Trophoblast cell (in vitro differentiated cells and primary cell): ENCODE data around the gene USO1.
A peak's percentile ranks its signal among the peaks of the same experiment; 100 is the strongest.

Experiments used
- DNase-seq, 2 donors: peaks; one replicate each; pipeline ENCODE4 v3.0.0-alpha.2; 2016
- H2AFZ ChIP-seq: 2 replicates; pipeline ENCODE4 v1.6.1; 2013; ENCODE audit warnings: low read length, moderate library complexity, mild to moderate bottlenecking; ENCODE audit not compliant: insufficient read depth, poor library complexity
- H2AK5ac ChIP-seq: 2 replicates; pipeline ENCODE4 v1.6.1; 2013; ENCODE audit warnings: mild to moderate bottlenecking, low read length
- H2BK120ac ChIP-seq: 2 replicates; pipeline ENCODE4 v1.6.1; 2013; ENCODE audit warnings: low read length, mild to moderate bottlenecking, moderate library complexity; ENCODE audit not compliant: insufficient read depth, poor library complexity
- H2BK12ac ChIP-seq: 2 replicates; pipeline ENCODE4 v1.6.1; 2013; ENCODE audit warnings: mild to moderate bottlenecking, low read length, moderate library complexity
- H2BK5ac ChIP-seq: 2 replicates; pipeline ENCODE4 v1.6.1; 2013; ENCODE audit warnings: low read length, low read depth, moderate library complexity, mild to moderate bottlenecking; ENCODE audit not compliant: poor library complexity
- H3K14ac ChIP-seq: 2 replicates; pipeline ENCODE4 v1.6.1; 2013; ENCODE audit warnings: mild to moderate bottlenecking, low read length
- H3K18ac ChIP-seq: 2 replicates; pipeline ENCODE4 v1.6.1; 2013; ENCODE audit warnings: mild to moderate bottlenecking, low read length
- H3K23ac ChIP-seq: 2 replicates; pipeline ENCODE4 v1.6.1; 2013; ENCODE audit warnings: low read length
- H3K27ac ChIP-seq: 2 replicates; pipeline ENCODE4 v1.5.1; 2013; ENCODE audit warnings: low read depth, mild to moderate bottlenecking, inconsistent platforms, low read length, moderate library complexity
- H3K27me3 ChIP-seq: 2 replicates; pipeline ENCODE4 v1.6.1; 2013; ENCODE audit warnings: inconsistent platforms, mild to moderate bottlenecking, low read length, moderate library complexity; ENCODE audit not compliant: insufficient read depth
- H3K36me3 ChIP-seq, 2 experiments: 1 replicate in 1 of 2; 2 replicates in 1 of 2; pipeline ENCODE4 v1.6.1; 2013; ENCODE audit warnings: low read length in 2 of 2, mild to moderate bottlenecking in 2 of 2, moderate library complexity in 1 of 2; ENCODE audit not compliant: insufficient read depth in 2 of 2, control insufficient read depth in 1 of 2
- H3K4ac ChIP-seq: 2 replicates; pipeline ENCODE4 v1.6.1; 2013; ENCODE audit warnings: low read depth, mild to moderate bottlenecking, low read length, moderate library complexity
- H3K4me1 ChIP-seq, 2 experiments: 1 replicate in 1 of 2; 2 replicates in 1 of 2; pipeline ENCODE4 v1.6.1; 2013; ENCODE audit warnings: low read length in 2 of 2, mild to moderate bottlenecking in 2 of 2, moderate library complexity in 1 of 2; ENCODE audit not compliant: insufficient read depth in 2 of 2, control insufficient read depth in 1 of 2
- H3K4me2 ChIP-seq: 2 replicates; pipeline ENCODE4 v1.6.1; 2013; ENCODE audit warnings: inconsistent platforms, mild to moderate bottlenecking, low read length, moderate library complexity
- H3K4me3 ChIP-seq: 2 replicates; pipeline ENCODE4 v1.5.1; 2013; ENCODE audit warnings: mild to moderate bottlenecking, low read depth, low read length, inconsistent platforms
- H3K79me1 ChIP-seq: one replicate; pipeline ENCODE4 v1.6.1; 2013; ENCODE audit warnings: low read length
- H3K79me2 ChIP-seq: 2 replicates; pipeline ENCODE4 v1.6.1; 2013; ENCODE audit warnings: low read length, mild to moderate bottlenecking; ENCODE audit not compliant: control insufficient read depth, insufficient read depth, poor library complexity
- H3K9ac ChIP-seq: 2 replicates; pipeline ENCODE4 v1.6.1; 2013; ENCODE audit warnings: mild to moderate bottlenecking, low read length
- H3K9me3 ChIP-seq: 2 replicates; pipeline ENCODE4 v1.6.1; 2013; ENCODE audit warnings: low read depth, mild to moderate bottlenecking, control low read depth, inconsistent platforms, low read length; ENCODE audit not compliant: insufficient read depth
- H4K12ac ChIP-seq: 2 replicates; pipeline ENCODE4 v1.6.1; 2013; ENCODE audit warnings: low read depth, mild to moderate bottlenecking, low read length, moderate library complexity
- H4K8ac ChIP-seq: 2 replicates; pipeline ENCODE4 v1.6.1; 2013; ENCODE audit warnings: low read depth, mild to moderate bottlenecking, low read length, moderate library complexity
- H4K91ac ChIP-seq: one replicate; pipeline ENCODE4 v1.6.1; 2013; ENCODE audit warnings: low read depth, mild to moderate bottlenecking, low read length, moderate library complexity
- WGBS: extraction: QIAGEN DNeasy Blood & Tissue Kit; methylation state at CpG from one replicate; pipeline ENCODE4 v1.1.7; 2013; ENCODE audit warnings: missing lambda C conversion rate; ENCODE audit not compliant: insufficient read length, insufficient coverage; ENCODE audit errors: extremely low coverage; 5-methylcytosine and 5-hydroxymethylcytosine counted together

The USO1 gene

GRCh38 chr4:75705198-75705977 is 19.0 kb upstream of the USO1 start:
- DNase-seq, result no peak

GRCh38 chr4:75708218-75708691 is 16.1 kb upstream of the USO1 start:
- H3K14ac ChIP-seq, result no peak overlapping the region
- H3K4me2 ChIP-seq, result no peak overlapping the region
- no peak overlapping the region for H4K8ac ChIP-seq
- no CpG with 5 or more reads among the region's 3 CpGs for WGBS
- H2AK5ac ChIP-seq, result no peak overlapping the region
- H3K18ac ChIP-seq, result no peak overlapping the region
- no peaks in the 10 kb centered on the region for H3K79me2 ChIP-seq
- H3K9me3 ChIP-seq, result no peaks in the 10 kb centered on the region
- no peak overlapping the region for H3K27ac ChIP-seq
- H3K27me3 ChIP-seq, result no peaks in the 10 kb centered on the region
- no peaks in the 10 kb centered on the region for H3K4me1 ChIP-seq
- H4K91ac ChIP-seq, result no peak overlapping the region
- no peaks in the 10 kb centered on the region for H3K36me3 ChIP-seq
- DNase-seq, result no peak
- H2BK12ac ChIP-seq, result no peak overlapping the region
- no peak overlapping the region for H3K4ac ChIP-seq
- H2BK120ac ChIP-seq, result no peak overlapping the region
- H3K4me3 ChIP-seq, result no peak overlapping the region
- no peak overlapping the region for H3K9ac ChIP-seq
- no peak overlapping the region for H4K12ac ChIP-seq
- no peaks in the 10 kb centered on the region for H3K79me1 ChIP-seq
- no peak overlapping the region for H2AFZ ChIP-seq
- H3K23ac ChIP-seq, result no peak overlapping the region
- H2BK5ac ChIP-seq, result no peak overlapping the region

More at GRCh38 chr4:75705198-75705977, 19.0 kb upstream of the USO1 start:
- Histone ChIP-seq H3K18ac (no peak overlapping the region), H3K23ac (no peak overlapping the region), H3K4me1 (peaks cover 3 to 6% of the 10 kb centered on the region in 2 experiments), H3K4ac (no peak overlapping the region), H3K4me2 (no peak overlapping the region), H3K36me3 (no peaks in the 10 kb centered on the region), H3K27ac (no peak overlapping the region), H2AK5ac (no peak overlapping the region), H2BK12ac (no peak overlapping the region), H4K91ac (no peak overlapping the region), H3K14ac (no peak overlapping the region), H3K27me3 (no peaks in the 10 kb centered on the region), H3K79me2 (no peaks in the 10 kb centered on the region), H3K79me1 (no peaks in the 10 kb centered on the region), H2BK5ac (no peak overlapping the region), H4K12ac (no peak overlapping the region), H4K8ac (no peak overlapping the region), H2AFZ (no peak overlapping the region), H3K9ac (peak overlapping the region; percentile 37), H3K4me3 (no peak overlapping the region), H3K9me3 (no peaks in the 10 kb centered on the region), H2BK120ac (no peak overlapping the region)
- no CpG with 5 or more reads among the region's 6 CpGs for WGBS

GRCh38 chr4:75710246-75710645 is 14.1 kb upstream of the USO1 start:
- Histone ChIP-seq H3K4me3 (no peak overlapping the region), H3K18ac (no peak overlapping the region), H4K91ac (no peak overlapping the region), H2AK5ac (no peak overlapping the region), H3K4me2 (no peak overlapping the region), H2BK120ac (no peak overlapping the region), H3K79me2 (no peaks in the 10 kb centered on the region), H3K36me3 (no peaks in the 10 kb centered on the region), H4K12ac (no peak overlapping the region), H3K14ac (no peak overlapping the region), H3K9me3 (no peaks in the 10 kb centered on the region), H2BK5ac (no peak overlapping the region), H3K23ac (no peak overlapping the region), H3K9ac (no peak overlapping the region), H3K27ac (no peak overlapping the region), H3K27me3 (no peaks in the 10 kb centered on the region), H3K79me1 (no peaks in the 10 kb centered on the region), H2AFZ (no peak overlapping the region), H3K4me1 (peaks cover under 1% of the 10 kb centered on the region in 2 experiments), H4K8ac (no peak overlapping the region), H2BK12ac (no peak overlapping the region), H3K4ac (no peak overlapping the region)
- WGBS, result no CpG with 5 or more reads among the region's 4 CpGs
- DNase-seq, result no peak

- Histone ChIP-seq H2BK12ac (no peak overlapping the region), H3K36me3 (no peaks in the 10 kb centered on the region), H2BK120ac (no peak overlapping the region), H4K8ac (no peak overlapping the region), H3K4me1 (peaks cover 2 to 10% of the 10 kb centered on the region in 2 experiments), H3K18ac (no peak overlapping the region), H4K91ac (no peak overlapping the region), H3K79me2 (no peaks in the 10 kb centered on the region), H3K27ac (no peak overlapping the region), H3K14ac (no peak overlapping the region), H3K9me3 (no peaks in the 10 kb centered on the region), H3K27me3 (no peaks in the 10 kb centered on the region), H3K23ac (no peak overlapping the region), H2AK5ac (no peak overlapping the region), H2BK5ac (no peak overlapping the region), H3K9ac (no peak overlapping the region), H3K4ac (no peak overlapping the region), H2AFZ (no peak overlapping the region), H4K12ac (no peak overlapping the region), H3K4me3 (no peak overlapping the region), H3K79me1 (no peaks in the 10 kb centered on the region), H3K4me2 (no peak overlapping the region)
- WGBS, result no CpG with 5 or more reads among the region's 4 CpGs
- no peak for DNase-seq
Observed at GRCh38 chr4:75714011-75714410, 10.4 kb upstream of the USO1 start.
